HepG2 (cell line): Measurements from ENCODE around the gene SSPN.

Experiments used
- ARHGAP35 ChIP-seq: sonication (generic); formaldehyde crosslinking; IDR thresholded peaks from 2 replicates; pipeline ENCODE4 v1.9.0; 2022; ENCODE audit warnings: mild to moderate bottlenecking, inconsistent platforms, moderate library complexity, missing genetic modification reagents, borderline replicate concordance
- CTCF ChIP-seq: sonication (generic); formaldehyde crosslinking; IDR thresholded peaks from 2 replicates; pipeline ENCODE4 v1.5.0; 2020; ENCODE audit warnings: mild to moderate bottlenecking, missing genetic modification reagents, moderate library complexity
- ELF4 ChIP-seq: sonication (generic); formaldehyde crosslinking; IDR thresholded peaks from 2 replicates; pipeline ENCODE4 v1.5.0; 2020; ENCODE audit warnings: missing genetic modification reagents, mild to moderate bottlenecking, moderate library complexity, borderline replicate concordance
- EZH2 ChIP-seq: conservative IDR thresholded peaks from 2 replicates; pipeline ENCODE4 v1.6.1; 2012; ENCODE audit warnings: mild to moderate bottlenecking, low read depth, low read length, moderate library complexity
- RAD21 ChIP-seq: fragments of 450-650 bp; formaldehyde crosslinking; IDR thresholded peaks from 2 replicates; pipeline ENCODE4 v1.5.0; 2020; ENCODE audit warnings: mild to moderate bottlenecking
- ZFX ChIP-seq: sonication (generic); formaldehyde crosslinking; IDR thresholded peaks from 2 replicates; pipeline ENCODE4 v1.4.0; 2020; ENCODE audit warnings: mild to moderate bottlenecking, low read depth, missing genetic modification reagents, moderate library complexity
- ZNF83 ChIP-seq: sonication (generic); formaldehyde crosslinking; IDR thresholded peaks from 2 replicates; pipeline ENCODE4 v1.4.0; 2020; ENCODE audit warnings: missing genetic modification reagents, mild to moderate bottlenecking, borderline replicate concordance

DNA sequence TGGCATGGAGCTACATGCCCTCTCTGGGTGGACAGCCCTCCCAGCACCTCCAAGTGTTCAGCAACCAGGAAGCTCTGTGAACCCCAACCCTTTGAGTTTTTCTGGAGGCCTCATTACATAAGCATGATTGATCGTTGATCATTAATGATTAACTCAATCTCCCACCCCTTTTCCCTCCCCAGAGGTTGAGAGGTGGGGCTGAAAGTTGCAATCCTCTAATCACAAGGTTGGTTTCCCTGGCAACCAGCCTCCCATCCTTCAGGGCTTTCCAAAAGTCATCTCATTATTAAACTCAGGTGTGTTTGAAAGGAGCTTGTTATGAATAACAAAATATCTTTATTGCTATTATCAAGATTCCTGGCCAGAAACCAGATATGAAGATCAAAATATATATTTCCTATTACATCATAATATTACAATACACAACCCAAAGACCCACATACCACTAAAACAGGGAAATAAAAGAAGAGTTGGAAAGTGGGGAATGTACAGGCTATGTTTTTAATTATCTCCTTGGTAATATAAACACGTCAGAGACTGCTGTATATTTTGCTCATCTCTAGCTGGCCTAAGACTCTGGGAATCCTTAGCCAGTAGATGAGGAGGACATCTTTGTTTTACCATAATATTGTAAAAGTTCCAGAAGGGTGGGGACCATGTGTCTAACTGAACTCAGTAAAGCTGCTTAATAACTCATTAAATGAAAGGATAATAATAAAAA, 73.6 kb downstream of the SSPN start:
- TF ChIP-seq ARHGAP35 (CRISPR knock-in tag) (no peak), RAD21 (CRISPR knock-in tag) (no peak), CTCF (CRISPR knock-in tag) (no peak), ZFX (CRISPR knock-in tag) (no peak), EZH2 (no peak), ZNF83 (CRISPR knock-in tag) (no peak), ELF4 (CRISPR knock-in tag) (no peak)
